Adrenal gland (tissue), 12 donors: ENCODE measurements around the gene ST3GAL3. TPM values are rescaled to one million over a fixed set of nuclear protein-coding genes. Genes with fewer than 3 reads are reported as not detected.

ENCODE experiments used
- DNase-seq, 7 donors: peaks; one replicate each; pipeline ENCODE4 v3.0.0-alpha.2; 2019 to 2020
- H3K27ac ChIP-seq, 5 donors: fragments of 200-600 bp; sonication (generic) in 4 of 5; 1 replicate in 3 of 5; 2 replicates in 2 of 5; pipeline versions ENCODE4 v1.5.1 to v1.8.0; 2016 to 2020; ENCODE audit warnings: mild to moderate bottlenecking in 1 of 5
- H3K27me3 ChIP-seq: fragments of 200-600 bp; 2 replicates; pipeline ENCODE4 v1.8.0; 2021
- H3K36me3 ChIP-seq, 2 donors: fragments of 200-600 bp; replicated peaks in 1 of 2; 1 replicate in 1 of 2; 2 replicates in 1 of 2; pipeline versions ENCODE4 v1.5.1 to v1.8.0; 2018 to 2022
- H3K4me1 ChIP-seq, 2 donors: fragments of 200-600 bp; replicated peaks in 1 of 2; 1 replicate in 1 of 2; 2 replicates in 1 of 2; pipeline versions ENCODE4 v1.5.1 to v1.8.0; 2018 to 2021
- H3K4me3 ChIP-seq, 4 donors: fragments of 200-600 bp; sonication (generic) in 3 of 4; one replicate each; pipeline ENCODE4 v1.5.1; 2016 to 2018
- H3K9me3 ChIP-seq, 3 donors: fragments of 200-600 bp; sonication (generic) in 1 of 3; replicated peaks in 1 of 3; 1 replicate in 2 of 3; 2 replicates in 1 of 3; pipeline versions ENCODE4 v1.5.1 to v1.8.0; 2016 to 2021
- POLR2A ChIP-seq, 2 donors: fragments of 450-650 bp; IDR thresholded peaks; one replicate each; pipeline ENCODE4 v1.6.1; 2017; ENCODE audit warnings: antibody characterized with exemption in 2 of 2, mild to moderate bottlenecking in 2 of 2, moderate library complexity in 1 of 2
- WGBS, 4 donors: extraction: QIAGEN DNeasy Blood & Tissue Kit in 2 of 4; methylation state at CpG; one replicate each; pipeline versions ENCODE4 v1.1.5 to v1.1.7; 2013 to 2017; 5-methylcytosine and 5-hydroxymethylcytosine counted together
- intact Hi-C, 2 donors: fragments of 100-400 bp; cut with DNase I; formaldehyde crosslinking; loops; one replicate each; pipeline versions ENCODE4 v1.14.1 to v1.15.0; 2022 to 2023
- polyA plus RNA-seq, 3 donors: library from polyadenylated mRNA; stranded (reverse); fragments of 200-250 nt in 2 of 3; fragments of 350-450 nt in 1 of 3; fragmentation: Illumina TruSeq in 1 of 3; extraction: RNeasy Lipid Tissue Mini Kit (QIAGEN cat#74804) in 1 of 3; gene quantifications; one replicate each; pipeline ENCODE4 v1.2.3, GENCODE V29; 2013 to 2014
- total RNA-seq, 9 donors: library from RNA; depleted of rRNA in 4 of 9; stranded (reverse); fragments of >200 nt in 4 of 9; fragments of 120-200 nt in 1 of 9; fragmentation: NEBNext Ultra II Directional in 1 of 9; extraction: Animal tissue kit (Norgen Biotek cat#: 25700) in 1 of 9; gene quantifications; one replicate each; pipeline versions ENCODE4 v1.1.0 to v1.2.4, GENCODE V29; 2013 to 2023
- TF ChIP-seq, protein P1 (sequence below), 6 experiments: fragments of 450-650 bp in 4 of 6; fragments of 200-600 bp in 2 of 6; sonication (generic) in 1 of 6; IDR thresholded peaks; 1 replicate in 5 of 6; 2 replicates in 1 of 6; pipeline versions ENCODE4 v1.5.1 to v1.8.0; 2016 to 2021; ENCODE audit warnings: antibody characterized with exemption in 6 of 6, mild to moderate bottlenecking in 2 of 6, moderate library complexity in 1 of 6
- donor health status: healthy with polysubstance abuse.
- donor health status: Bipolar disorder and iron deficiency.
- donor health status: DM: yes; HTN: yes; CAD: no.
- donor health status: DM: no; HTN: no; CAD: no.
- donor health status: DM: no; HTN: no; CAD: no.
- donor health status: DM: yes; HTN: yes; CAD: no.

Gene ST3GAL3
- total and polyA plus RNA-seq, 12 donors: 15.6 to 47.5 (median 27.7) TPM

DNA sequence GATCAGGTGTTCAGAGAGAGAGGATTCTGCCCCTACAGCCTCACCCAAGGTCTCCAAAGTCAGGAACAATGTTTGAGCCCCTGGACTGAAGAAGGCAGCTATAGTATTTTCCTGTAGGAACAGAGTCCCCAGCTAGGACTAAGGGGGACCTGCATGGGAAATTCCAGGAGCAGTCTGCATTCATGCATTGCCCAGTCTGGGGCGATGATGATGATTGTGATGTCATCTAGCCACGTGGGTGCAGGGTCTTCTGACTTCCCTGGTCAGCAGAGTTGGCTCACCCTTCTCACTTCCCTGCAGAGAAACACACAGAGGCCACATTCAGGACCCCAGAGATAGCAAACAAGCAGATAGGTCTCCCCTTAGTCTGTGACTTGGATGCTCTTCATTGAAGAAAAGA, 169.8 kb downstream of the ST3GAL3 start:
- H3K27ac ChIP-seq: no peak overlapping the region
- no peak for TF ChIP-seq POLR2A (IDR thresholded peaks at IDR 0.05)
- TF ChIP-seq, protein P1, sequence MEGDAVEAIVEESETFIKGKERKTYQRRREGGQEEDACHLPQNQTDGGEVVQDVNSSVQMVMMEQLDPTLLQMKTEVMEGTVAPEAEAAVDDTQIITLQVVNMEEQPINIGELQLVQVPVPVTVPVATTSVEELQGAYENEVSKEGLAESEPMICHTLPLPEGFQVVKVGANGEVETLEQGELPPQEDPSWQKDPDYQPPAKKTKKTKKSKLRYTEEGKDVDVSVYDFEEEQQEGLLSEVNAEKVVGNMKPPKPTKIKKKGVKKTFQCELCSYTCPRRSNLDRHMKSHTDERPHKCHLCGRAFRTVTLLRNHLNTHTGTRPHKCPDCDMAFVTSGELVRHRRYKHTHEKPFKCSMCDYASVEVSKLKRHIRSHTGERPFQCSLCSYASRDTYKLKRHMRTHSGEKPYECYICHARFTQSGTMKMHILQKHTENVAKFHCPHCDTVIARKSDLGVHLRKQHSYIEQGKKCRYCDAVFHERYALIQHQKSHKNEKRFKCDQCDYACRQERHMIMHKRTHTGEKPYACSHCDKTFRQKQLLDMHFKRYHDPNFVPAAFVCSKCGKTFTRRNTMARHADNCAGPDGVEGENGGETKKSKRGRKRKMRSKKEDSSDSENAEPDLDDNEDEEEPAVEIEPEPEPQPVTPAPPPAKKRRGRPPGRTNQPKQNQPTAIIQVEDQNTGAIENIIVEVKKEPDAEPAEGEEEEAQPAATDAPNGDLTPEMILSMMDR (IDR thresholded peaks at IDR 0.05): no peak
- intact Hi-C loops: no loop called here
- WGBS, 4 donors: 86 to 100% (median 93%) methylated on average over 2 of the region's 2 CpGs
- H3K36me3 ChIP-seq: no peaks in the 10 kb centered on the region
- no peaks in the 10 kb centered on the region for H3K9me3 ChIP-seq
- DNase-seq: no peak
- H3K27me3 ChIP-seq: no peaks in the 10 kb centered on the region
- H3K4me1 ChIP-seq: no peaks in the 10 kb centered on the region
- no peak overlapping the region for H3K4me3 ChIP-seq

DNA sequence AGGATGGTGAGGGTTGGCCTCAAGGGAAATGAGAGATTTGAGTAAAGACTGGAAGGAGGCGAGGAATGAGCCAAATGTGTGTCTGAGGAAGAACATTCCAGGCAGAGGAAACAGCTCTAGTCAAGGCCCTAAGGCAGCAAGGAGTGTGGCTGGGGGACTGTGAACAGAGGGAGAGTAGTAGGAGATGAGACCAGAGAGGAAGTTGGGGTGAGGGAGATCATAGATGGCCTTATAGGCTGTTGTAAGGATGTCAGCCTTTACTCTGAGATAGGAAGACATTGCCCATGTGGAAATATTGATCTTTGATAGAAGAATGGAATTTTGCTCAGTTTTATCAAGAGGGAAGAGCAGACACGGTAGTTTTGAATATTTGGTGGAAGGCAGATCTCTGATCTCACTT, 171.1 kb downstream of the ST3GAL3 start:
- intact Hi-C loops: no loop called here
- Histone ChIP-seq H3K4me1 (no peaks in the 10 kb centered on the region), H3K36me3 (no peaks in the 10 kb centered on the region), H3K27ac (no peak overlapping the region), H3K27me3 (no peaks in the 10 kb centered on the region), H3K4me3 (no peak overlapping the region), H3K9me3 (no peaks in the 10 kb centered on the region)
- TF ChIP-seq, protein P1 (IDR thresholded peaks at IDR 0.05): no peak
- no peak for TF ChIP-seq POLR2A (IDR thresholded peaks at IDR 0.05)
- 83 to 98% (median 96%) methylated on average over 2 of the region's 2 CpGs for WGBS, 4 donors
- DNase-seq: no peak

DNA sequence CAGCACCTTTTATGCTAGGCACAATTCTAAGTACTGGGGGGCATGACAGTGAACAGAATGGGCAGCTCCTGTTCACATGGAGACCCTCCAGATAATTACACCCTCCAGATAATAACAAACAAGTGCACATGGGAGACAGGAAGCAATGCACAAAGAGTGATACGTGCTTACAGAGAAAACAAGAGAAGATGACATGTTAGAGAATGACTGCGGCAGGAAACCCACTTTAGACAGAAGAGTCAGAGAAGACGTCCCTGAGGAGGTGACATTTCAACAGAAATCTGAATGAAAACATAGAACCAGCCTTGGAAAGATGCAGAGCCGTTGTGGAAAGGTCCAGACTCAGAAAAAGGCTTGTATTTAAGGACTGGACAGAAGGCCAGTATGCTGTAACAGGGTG, 171.5 kb downstream of the ST3GAL3 start:
- H3K4me1 ChIP-seq: no peaks in the 10 kb centered on the region
- no peak overlapping the region for H3K27ac ChIP-seq
- intact Hi-C loops: no loop called here
- no peaks in the 10 kb centered on the region for H3K9me3 ChIP-seq
- DNase-seq: no peak
- TF ChIP-seq POLR2A (IDR thresholded peaks at IDR 0.05): no peak
- TF ChIP-seq, protein P1 (IDR thresholded peaks at IDR 0.05): no peak
- no peak overlapping the region for H3K4me3 ChIP-seq
- WGBS, 4 donors: 84 to 91% (median 89%) methylated on average over 4 of the region's 4 CpGs
- H3K36me3 ChIP-seq: no peaks in the 10 kb centered on the region
- no peaks in the 10 kb centered on the region for H3K27me3 ChIP-seq

DNA sequence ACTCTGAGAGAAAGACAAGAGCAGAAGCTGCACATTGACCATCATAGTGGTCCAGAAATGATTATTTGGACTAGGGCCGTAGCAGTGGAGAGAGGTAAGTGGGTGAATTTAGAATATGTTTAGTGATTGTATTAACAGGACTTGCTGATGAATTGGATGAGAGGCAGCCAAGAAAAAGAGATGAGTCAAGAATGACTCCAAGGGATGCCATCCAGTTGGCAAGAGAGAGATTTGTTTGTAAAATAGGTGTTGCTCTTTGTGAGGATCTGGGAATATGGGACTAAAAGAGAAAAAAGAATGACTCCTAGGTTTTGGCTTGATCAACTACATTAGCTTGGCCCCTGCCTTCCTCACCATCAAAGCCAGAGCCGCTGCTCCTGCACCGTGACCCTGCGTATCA, 172.1 kb downstream of the ST3GAL3 start:
- no peaks in the 10 kb centered on the region for H3K9me3 ChIP-seq
- H3K27ac ChIP-seq: no peak overlapping the region
- H3K36me3 ChIP-seq: no peaks in the 10 kb centered on the region
- 89 to 95% (median 94%) methylated on average over 4 of the region's 4 CpGs for WGBS, 4 donors
- no peak overlapping the region for H3K4me3 ChIP-seq
- TF ChIP-seq, protein P1 (IDR thresholded peaks at IDR 0.05): no peak
- no peak for TF ChIP-seq POLR2A (IDR thresholded peaks at IDR 0.05)
- intact Hi-C loops: no loop called here
- no peak for DNase-seq
- no peaks in the 10 kb centered on the region for H3K4me1 ChIP-seq
- H3K27me3 ChIP-seq: no peaks in the 10 kb centered on the region
